ENCODE results near the gene LIPJ. TPM values are rescaled to one million over a fixed set of nuclear protein-coding genes. Genes with fewer than 3 reads are reported as not detected.

The LIPJ gene
- total RNA-seq, 1 experiment from 2014 or later, result not detected

- peak; percentile 38 for DNase-seq (ENCODE audit: unreplicated experiment)
- ChIA-PET POLR2A (interaction anchor here (0.7 to 4.3 kb wide), 14 partner anchors 11 to 679 kb away, joined by 3 to 34 read pairs (median 4); no protein-coding TSS in a partner anchor), CTCF (interaction anchor here (1.4 kb wide), 1 partner anchor 11 kb away, joined by 8 read pairs; no protein-coding TSS in a partner anchor)
- intact Hi-C loops (cut with micrococcal nuclease), result no loop called here
- no peaks in the 10 kb centered on the region for H3K9me3 Mint-ChIP-seq (ENCODE audit: unreplicated experiment)
- peak overlapping the region; percentile 100 for H3K27ac Mint-ChIP-seq (ENCODE audit: low read depth, unreplicated experiment)
- H3K27me3 Mint-ChIP-seq (ENCODE audit: insufficient read depth, unreplicated experiment), result no peaks in the 10 kb centered on the region
- H3K4me1 Mint-ChIP-seq (ENCODE audit: insufficient read depth, unreplicated experiment), result peaks cover 30% of the 10 kb centered on the region
- no peak for TF ChIP-seq CTCF (IDR thresholded peaks at IDR 0.05; ENCODE audit: unreplicated experiment)
- H3K4me3 Mint-ChIP-seq (ENCODE audit: unreplicated experiment), result peak overlapping the region; percentile 37
- no peaks in the 10 kb centered on the region for H3K36me3 Mint-ChIP-seq (ENCODE audit: insufficient read depth, unreplicated experiment)
- no TSS peak for BruUV-seq (replicated peaks)
These were observed 45.4 kb upstream of the LIPJ start for GRCh38 chr10:88541116-88541626.

GRCh38 chr10:88542522-88542921, 44.0 kb upstream of the LIPJ start:
- POLR2A ChIA-PET, result interaction anchor here (0.6 to 4.3 kb wide), 9 partner anchors 10 to 723 kb away, joined by 3 to 34 read pairs (median 6); no protein-coding TSS in a partner anchor
- H3K36me3 Mint-ChIP-seq (ENCODE audit: insufficient read depth, unreplicated experiment), result no peaks in the 10 kb centered on the region
- CTCF ChIA-PET, result interaction anchor here (1.4 kb wide), 1 partner anchor 10 kb away, joined by 8 read pairs; no protein-coding TSS in a partner anchor
- no peak for DNase-seq (ENCODE audit: unreplicated experiment)
- H3K4me1 Mint-ChIP-seq (ENCODE audit: insufficient read depth, unreplicated experiment), result peaks cover 20% of the 10 kb centered on the region
- intact Hi-C loops (cut with micrococcal nuclease), result no loop called here
- no peak overlapping the region for H3K4me3 Mint-ChIP-seq (ENCODE audit: unreplicated experiment)
- no peaks in the 10 kb centered on the region for H3K9me3 Mint-ChIP-seq (ENCODE audit: unreplicated experiment)
- no peaks in the 10 kb centered on the region for H3K27me3 Mint-ChIP-seq (ENCODE audit: insufficient read depth, unreplicated experiment)
- H3K27ac Mint-ChIP-seq (ENCODE audit: low read depth, unreplicated experiment), result no peak overlapping the region
- no peak for TF ChIP-seq CTCF (IDR thresholded peaks at IDR 0.05; ENCODE audit: unreplicated experiment)
- BruUV-seq (replicated peaks), result no TSS peak

GRCh38 chr10:88544140-88544870, 42.3 kb upstream of the LIPJ start:
- no peak for DNase-seq (ENCODE audit: unreplicated experiment)
- H3K27me3 Mint-ChIP-seq (ENCODE audit: insufficient read depth, unreplicated experiment), result no peaks in the 10 kb centered on the region
- intact Hi-C loops (cut with micrococcal nuclease), result no loop called here
- no peak for TF ChIP-seq CTCF (IDR thresholded peaks at IDR 0.05; ENCODE audit: unreplicated experiment)
- no peak overlapping the region for H3K4me3 Mint-ChIP-seq (ENCODE audit: unreplicated experiment)
- H3K36me3 Mint-ChIP-seq (ENCODE audit: insufficient read depth, unreplicated experiment), result no peaks in the 10 kb centered on the region
- POLR2A ChIA-PET, result interaction anchor here (0.8 to 1.5 kb wide), 4 partner anchors 8 to 426 kb away, joined by 3 to 4 read pairs (median 3); no protein-coding TSS in a partner anchor
- no TSS peak for BruUV-seq (replicated peaks)
- CTCF ChIA-PET, result interaction anchor here (0.9 to 1.3 kb wide), 2 partner anchors 8 to 695 kb away, joined by 3 to 4 read pairs; no protein-coding TSS in a partner anchor
- H3K9me3 Mint-ChIP-seq (ENCODE audit: unreplicated experiment), result no peaks in the 10 kb centered on the region
- no peak overlapping the region for H3K27ac Mint-ChIP-seq (ENCODE audit: low read depth, unreplicated experiment)
- peaks cover 10% of the 10 kb centered on the region for H3K4me1 Mint-ChIP-seq (ENCODE audit: insufficient read depth, unreplicated experiment)

GRCh38 chr10:88545359-88545758, 41.2 kb upstream of the LIPJ start:
- DNase-seq (ENCODE audit: unreplicated experiment), result no peak
- CTCF ChIA-PET, result no interaction called here
- no peaks in the 10 kb centered on the region for H3K36me3 Mint-ChIP-seq (ENCODE audit: insufficient read depth, unreplicated experiment)
- intact Hi-C loops (cut with micrococcal nuclease), result no loop called here
- no peak for TF ChIP-seq CTCF (IDR thresholded peaks at IDR 0.05; ENCODE audit: unreplicated experiment)
- no peak overlapping the region for H3K4me3 Mint-ChIP-seq (ENCODE audit: unreplicated experiment)
- H3K9me3 Mint-ChIP-seq (ENCODE audit: unreplicated experiment), result no peaks in the 10 kb centered on the region
- POLR2A ChIA-PET, result interaction anchor here (0.6 to 1.5 kb wide), 2 partner anchors 10 to 336 kb away, joined by 4 read pairs; no protein-coding TSS in a partner anchor
- H3K4me1 Mint-ChIP-seq (ENCODE audit: insufficient read depth, unreplicated experiment), result peaks cover 10% of the 10 kb centered on the region
- no TSS peak for BruUV-seq (replicated peaks)
- H3K27ac Mint-ChIP-seq (ENCODE audit: low read depth, unreplicated experiment), result no peak overlapping the region
- H3K27me3 Mint-ChIP-seq (ENCODE audit: insufficient read depth, unreplicated experiment), result no peaks in the 10 kb centered on the region
